HG03103 (cell line): ENCODE measurements around the gene TYSND1.
"Not testable (repeated sequence)": the region's sequence is repeated elsewhere in the genome, so short reads cannot be mapped to it uniquely, and the experiment has no call there.

ENCODE experiments used
- ATAC-seq: cut with Tn5 transposase; IDR thresholded peaks from one replicate; pipeline ENCODE4 v1.9.1; 2021; ENCODE audit warnings: low read depth; ENCODE audit not compliant: unreplicated experiment

Gene TYSND1

DNA sequence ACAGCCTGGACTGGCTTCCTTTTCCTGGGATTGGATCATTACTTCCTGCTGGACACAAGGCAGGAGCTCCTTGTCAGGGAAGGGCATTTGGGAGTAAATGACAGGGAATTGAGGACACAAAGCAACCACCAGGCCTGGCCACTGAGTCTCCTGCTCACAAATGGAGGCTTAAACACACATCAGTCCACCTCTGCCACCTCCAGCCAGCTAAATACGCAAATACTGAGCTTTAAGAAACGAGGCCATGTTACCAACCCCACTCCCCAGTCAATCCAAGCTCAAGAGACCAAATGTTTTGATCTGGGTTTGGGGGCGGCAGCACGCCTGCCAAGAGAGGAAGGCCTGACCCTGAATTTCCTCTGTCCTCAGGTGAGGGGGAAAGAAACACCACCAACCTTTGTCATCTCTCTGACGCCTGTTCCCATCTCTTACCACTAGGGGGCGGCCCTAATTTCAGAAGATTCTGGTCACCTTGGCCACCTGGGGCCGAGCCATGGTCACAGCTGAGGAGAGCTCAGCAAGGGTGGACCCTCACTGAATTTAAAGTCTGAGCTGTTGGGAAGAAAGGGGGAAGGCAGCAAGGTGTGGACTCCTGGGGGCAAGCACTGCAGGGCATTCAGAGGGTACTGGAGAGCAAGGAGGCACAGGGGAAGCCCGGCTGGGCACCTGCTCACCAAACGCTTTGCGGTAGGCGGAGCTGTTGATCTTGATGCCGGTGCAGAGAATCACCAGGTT is 30.4 kb downstream of the TYSND1 start:
- ATAC-seq, result no peak

DNA sequence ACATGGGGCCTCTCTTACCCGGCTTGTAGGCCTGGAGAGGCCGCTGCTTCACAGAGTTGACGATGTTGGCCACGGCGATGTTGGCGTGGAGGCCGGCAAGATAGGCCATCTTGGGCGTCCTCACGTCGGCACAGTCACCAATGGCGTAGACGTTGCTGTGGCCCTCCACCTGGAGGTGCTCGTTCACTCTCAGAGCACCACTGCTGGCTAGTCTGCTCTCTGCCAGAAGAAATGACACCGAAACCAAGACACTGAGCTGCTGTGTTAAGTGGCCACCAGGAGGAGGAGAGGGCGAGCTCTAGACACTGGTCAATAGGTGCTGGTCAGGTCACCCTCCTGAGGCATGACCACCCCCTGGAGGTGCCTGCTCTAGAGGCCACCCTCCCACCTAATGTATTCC is 31.6 kb downstream of the TYSND1 start:
- no peak for ATAC-seq

DNA sequence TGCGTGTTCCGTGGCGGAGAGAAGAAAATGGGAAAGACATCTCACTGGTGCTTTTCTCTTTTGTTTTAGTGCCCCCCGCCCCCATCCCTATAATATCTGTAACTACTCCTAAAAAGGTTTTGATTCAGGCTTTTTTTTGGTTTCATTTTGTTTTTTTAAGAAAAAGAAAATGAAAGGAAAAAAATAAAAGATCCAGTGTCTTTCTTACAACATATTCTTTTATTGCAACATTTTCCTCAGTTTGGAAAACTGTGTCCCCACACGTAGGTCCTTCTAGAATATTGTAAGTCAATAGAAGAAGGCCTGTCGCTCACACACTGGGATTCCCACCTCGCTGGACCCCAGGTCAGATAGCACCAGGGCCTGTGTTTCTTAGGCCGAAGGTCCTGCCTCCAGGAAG is 34.4 kb downstream of the TYSND1 start:
- no peak for ATAC-seq

DNA sequence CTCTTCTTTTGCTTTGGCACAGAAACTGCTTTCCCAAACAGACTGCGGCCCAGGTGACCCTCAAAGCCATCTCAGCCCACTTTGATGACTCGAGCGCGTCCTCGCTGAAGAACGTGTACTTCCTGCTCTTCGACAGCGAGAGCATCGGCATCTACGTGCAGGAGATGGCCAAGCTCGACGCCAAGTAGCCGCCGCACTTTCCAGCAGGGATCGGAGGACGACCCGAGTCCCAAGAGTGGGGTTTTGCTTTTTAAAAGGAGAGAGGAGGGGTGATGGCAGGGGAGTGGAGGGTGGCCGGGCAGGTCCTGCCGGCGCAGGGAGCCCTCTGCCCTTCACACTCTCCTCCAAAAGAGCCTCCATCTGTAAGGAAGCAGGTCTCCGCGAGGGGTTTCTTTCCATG is 35.0 kb downstream of the TYSND1 start:
- ATAC-seq, result no peak

DNA sequence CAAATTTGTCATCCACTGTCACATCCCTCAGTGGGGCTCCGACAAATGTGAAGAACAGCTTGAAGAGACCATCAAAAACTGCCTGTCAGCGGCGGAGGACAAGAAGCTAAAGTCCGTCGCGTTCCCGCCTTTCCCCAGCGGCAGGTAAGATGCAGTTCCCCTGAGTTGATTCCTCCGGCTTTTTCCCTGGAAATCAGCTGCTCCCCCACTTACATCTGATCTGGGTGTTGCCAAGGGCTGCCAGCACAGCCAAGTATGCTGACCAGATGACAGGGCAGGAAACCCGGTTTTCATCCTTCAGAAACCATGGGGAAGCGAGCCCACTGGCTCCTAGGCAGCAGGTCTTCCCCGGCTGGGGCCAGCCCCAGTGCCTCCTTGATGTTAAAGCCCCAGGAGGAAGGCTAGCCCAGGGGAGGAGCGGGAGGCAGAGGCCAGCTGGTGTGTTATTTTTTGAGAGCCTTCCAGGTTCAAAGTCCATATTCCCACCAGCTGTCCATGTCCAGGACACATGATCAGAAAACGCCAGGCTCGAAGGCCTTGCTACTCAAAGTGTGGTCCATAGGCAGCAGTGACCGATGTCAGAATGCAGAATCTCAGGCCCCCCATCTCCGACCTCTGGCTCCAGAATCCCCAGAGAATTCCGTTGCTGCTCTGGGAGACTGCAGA is 37.3 kb downstream of the TYSND1 start:
- no peak for ATAC-seq

DNA sequence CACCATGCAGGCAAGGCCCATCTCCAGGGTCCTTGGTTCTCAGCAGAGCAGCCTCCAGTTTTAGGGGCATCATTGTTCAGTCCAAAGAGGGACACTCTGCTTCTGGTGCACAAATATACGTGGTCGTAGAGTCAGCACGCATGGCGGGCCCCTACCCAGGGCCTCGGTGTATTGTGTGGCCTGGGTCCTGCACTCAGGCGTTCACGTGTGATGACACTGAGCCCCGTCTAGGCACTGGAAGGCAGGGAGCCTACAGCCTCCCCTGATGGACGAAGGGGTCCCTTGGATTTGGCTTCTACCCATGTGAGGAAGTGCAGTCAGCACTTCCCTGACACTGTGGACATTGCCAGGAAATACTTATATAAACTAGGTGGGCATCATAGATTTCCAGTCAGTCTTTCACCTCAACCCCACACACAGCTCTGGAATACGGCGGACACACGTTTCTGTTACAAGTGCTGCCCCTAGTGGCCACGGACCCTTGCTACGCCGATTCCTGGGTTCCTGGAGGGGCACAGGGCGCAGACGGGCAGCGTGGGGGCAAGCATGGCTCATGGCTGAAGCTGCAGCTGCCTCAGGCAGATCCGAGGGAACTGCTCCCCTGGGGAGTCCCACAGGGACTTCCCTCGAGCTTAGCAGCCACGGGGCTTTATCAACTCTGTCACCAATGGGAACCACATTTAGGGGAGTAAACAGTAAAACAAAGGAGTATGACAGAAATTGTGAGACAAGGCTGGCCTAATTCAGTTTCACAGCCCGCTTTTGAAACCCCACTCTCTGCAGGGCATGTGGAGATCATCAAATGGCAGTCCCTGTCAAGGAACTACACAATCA is 39.3 kb downstream of the TYSND1 start:
- no peak for ATAC-seq

DNA sequence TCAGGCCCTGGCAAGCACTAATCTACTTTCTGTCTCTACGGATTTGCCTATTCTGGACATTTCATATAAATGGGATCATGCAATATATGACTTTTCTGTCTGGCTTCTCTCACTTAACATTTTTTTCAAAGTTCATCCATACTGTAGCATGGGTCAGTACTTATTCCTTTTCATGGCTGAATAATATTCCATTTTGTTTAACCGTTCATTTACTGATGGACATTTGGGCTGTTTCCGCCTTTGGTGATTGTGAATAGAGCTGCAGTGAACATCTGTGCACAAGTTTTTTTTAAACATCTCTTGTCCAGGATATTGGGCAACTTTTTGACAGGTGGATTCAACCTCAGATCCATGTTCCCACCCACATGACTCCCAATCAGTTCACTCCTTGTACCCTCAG is 44.8 kb downstream of the TYSND1 start:
- ATAC-seq, result no peak

DNA sequence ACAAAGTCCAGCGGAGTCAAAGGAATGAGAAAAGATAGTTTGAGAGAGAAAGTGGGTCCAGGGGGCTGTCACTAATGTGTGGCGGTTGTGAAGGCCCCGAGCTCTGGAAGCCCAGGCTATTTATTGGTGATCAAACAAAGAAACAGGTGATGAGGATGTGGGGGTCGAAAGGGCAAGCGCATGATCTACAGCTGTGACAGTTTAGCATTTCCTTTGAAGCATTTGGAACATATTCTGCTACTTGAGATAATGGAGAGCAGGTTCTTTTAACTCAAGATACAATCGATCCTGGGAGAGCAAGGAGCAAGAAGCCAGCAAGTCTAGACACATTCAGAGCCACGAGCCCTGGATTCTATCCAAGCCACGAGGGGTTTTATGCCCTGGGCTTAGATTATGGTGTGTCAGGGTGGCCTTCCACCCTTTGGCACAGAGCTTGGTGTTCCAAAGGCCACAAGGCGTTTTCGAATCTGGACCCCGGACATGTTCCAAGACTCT is 45.4 kb downstream of the TYSND1 start:
- ATAC-seq, result not testable (repeated sequence)

DNA sequence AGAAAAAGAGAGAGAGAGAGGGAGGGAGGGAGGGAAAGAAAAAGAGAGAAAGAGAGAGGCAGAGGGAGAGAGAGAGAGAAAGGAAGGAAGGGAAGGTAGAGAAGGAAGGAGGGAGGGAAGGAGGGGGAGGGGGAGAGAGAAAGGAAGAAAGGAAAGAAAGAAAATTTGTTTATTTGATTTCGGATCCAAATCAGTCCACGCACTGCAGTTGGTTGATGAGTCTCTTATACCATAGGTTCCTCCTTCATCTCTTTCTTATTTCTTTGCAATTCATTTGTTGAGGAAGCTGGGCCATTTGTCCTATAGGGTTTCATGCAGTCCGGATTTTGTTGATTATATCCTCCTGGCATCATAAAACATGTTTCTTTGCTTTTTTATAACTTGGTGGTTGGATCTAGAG is 48.2 kb downstream of the TYSND1 start:
- no peak for ATAC-seq

DNA sequence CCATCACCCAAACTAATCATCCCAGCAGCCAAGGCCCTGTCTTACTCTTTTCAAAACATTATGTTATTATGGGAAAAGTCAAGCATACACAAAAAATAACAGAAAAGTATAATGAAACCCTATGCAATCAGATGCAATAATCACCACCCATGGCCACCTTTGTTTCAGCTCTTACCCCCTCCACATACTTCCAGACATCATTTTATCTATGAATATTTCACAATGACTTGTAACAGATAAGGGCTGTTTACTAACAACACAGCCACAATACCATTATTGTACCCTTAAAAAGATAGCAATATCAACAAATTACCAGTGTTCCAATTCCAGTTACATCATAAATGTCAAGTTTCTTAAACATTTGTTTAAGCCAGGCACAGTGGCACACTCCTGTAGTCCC is 49.0 kb downstream of the TYSND1 start:
- no peak for ATAC-seq

DNA sequence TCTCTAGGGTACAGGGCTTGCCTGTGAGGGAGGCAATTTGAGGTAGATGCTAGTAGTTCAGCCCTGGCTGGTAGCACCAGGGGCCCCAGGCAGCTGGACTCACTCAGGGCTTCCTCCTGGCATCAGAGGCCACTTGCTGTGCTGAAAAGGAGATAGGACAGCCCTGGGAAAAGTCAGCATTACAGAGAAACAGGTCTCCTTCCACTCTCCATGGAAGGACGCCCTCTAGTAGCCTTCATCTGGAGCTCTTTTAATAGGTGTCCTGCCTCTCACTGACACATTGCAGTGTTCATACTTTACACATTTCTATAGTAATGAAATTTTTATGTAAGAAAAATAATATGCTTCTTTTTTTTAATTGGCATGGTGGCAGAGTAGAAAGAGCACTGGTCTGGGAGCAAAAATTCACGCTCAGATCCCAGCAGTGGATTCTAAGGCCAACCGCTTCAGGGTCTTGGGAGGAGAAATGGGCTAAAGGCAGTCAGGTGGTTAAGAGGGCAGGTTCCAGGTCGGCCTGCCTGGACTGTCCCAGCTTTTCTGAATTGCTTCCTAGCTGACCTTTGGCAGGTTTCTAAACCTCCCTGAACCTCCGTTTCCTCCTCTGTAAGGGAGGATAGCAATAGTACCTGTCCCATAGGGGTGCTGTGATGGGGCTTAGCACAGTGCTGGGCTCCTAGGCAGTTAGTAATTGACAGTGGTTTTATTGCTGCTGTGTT is 49.6 kb downstream of the TYSND1 start:
- no peak for ATAC-seq

DNA sequence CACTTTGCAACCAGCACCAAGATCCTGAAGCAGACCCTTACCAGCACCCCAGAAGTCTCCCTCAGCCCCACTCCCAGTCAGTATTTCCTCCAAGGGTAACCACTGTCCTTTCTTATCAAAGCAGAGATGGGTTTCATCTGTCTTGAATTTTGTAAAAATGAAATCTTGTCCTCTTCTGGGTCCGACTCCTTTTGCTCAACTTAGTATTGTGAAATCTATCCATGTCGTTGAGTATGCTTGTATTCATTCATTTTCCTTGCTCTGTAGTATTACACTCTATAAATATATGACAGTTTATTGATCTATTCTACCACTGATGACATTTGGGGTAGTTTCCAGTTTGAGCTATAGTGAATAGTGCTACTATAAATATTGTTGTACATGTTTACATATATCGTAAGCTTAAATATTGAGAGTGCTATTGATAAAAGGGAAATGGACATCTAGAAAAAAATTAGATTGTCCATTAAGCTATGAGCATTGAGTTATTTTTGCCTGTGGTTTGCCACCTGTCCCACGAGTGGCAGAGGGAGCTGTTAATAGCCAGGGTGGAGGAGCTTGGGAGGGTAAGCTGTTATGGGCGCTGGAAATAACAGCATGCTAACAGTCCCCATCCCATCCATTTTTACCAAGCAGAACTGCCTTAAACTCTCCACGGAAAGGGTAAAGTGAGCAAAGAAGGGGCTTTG is 50.3 kb downstream of the TYSND1 start:
- no peak for ATAC-seq

DNA sequence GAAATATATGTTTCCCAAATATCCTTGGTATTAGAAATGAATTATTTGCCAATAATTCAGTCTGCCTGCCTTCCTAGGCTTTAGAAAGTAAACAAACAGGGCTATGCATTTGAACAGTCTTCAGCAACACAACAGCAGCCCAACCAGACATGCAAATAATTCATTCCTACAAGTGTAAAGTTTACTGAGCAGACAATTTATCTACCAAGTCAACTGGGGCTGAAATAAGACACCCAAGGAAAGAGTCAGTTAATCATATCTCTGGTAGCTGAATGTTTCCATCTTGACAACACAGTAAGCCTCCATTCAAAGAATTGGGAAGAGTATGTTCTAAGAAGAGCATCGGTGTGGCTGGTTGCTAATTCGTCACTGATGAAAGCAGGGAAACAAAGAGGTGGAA is 52.2 kb downstream of the TYSND1 start:
- ATAC-seq, result no peak

DNA sequence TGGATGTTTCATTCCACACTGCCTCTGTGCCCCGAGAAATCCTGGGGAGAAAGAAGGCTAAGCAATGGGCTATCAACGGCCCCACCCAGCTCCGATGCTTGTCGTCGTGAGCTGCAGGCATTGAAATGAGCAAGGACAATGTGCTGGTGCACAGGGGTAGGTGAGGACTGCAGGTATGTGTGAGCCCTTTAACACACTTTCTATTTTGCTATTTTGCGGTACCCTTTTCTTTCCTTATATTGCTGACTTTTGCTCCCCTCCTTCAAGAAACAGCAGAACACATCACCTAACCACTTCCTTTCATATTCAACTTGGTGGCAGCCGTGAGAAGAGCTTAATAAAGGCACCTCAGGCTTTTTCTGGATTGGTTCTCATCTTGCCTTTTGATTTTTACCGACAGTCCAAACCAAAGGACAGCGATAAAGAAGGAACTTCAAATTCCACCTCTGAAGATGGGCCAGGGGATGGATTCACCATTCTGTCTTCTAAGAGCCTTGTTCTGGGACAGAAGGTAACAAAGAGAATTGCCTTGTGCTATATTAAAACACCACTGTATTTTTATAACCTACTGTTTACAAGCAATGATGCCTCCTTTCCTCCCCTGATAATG is 53.1 kb downstream of the TYSND1 start:
- ATAC-seq, result no peak

DNA sequence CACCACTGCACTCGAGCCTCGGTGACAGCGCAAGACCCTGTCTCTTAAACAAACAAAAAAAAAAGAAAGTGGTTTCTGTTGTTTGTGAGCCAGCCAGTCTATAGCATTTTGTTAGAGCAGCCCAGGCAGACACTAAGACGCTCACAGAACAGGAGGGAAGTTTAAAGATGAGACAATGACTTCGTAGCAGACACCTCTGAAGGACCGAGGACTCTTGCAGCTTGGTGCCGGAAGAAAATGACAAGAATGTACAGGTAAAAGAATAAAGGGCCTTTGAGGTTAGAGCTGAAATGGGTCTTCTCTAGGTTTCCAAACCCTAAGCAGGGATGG is 54.1 kb downstream of the TYSND1 start:
- no peak for ATAC-seq

DNA sequence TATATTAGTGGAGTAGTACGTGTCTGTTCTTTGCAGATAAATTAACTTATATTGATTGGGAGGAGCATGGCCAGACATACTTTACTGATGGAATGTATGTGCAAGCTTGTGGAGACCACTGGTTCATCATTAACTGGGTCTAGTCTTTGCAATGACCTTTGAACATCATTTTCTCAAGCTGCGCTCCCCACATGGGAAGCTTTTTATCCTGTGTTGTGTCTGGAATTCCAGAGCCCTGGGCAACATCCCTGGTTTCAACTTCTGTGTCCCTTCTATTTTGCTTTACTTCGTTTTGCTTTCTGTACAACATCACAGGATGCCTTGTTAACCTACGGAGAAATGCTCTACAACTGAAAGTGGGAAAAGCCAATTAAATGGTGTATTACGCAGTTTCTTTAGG is 55.5 kb downstream of the TYSND1 start:
- ATAC-seq, result no peak

DNA sequence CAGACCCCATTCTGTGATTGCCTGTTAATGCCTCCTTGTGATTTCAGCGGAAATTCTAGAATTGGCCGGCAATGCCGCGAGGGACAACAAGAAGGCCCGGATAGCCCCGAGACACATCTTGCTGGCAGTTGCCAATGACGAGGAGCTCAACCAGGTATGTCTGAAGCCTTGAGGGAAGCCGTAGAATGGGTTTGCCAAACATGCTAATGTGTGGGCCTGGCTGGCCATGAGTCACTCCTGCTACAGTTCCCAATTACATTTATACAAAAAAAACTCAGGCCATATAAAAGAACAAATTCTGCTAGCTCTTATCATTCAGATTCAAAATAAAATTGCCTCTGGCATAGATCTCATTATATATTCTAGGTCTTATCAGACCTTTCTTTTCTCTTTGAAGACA is 56.5 kb downstream of the TYSND1 start:
- no peak for ATAC-seq

DNA sequence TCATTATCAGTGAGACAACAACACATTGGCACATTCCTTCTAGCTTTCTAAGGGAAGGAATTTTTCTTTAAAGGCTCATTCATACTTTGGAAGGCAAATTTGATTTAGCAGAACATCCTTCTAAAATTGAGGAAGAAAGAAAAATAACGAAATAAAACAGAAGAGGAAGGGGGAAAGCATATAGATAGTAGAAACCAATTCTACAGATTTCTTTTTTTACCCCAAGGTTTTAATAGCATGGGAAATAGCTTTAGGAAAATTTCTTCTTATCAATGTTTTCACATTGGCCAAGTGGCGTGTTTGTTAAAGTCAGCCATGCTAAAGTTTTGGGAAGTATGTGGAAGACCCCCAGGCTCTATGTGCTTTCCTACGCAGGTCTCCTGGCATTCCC is 58.2 kb downstream of the TYSND1 start:
- ATAC-seq, result no peak
